VCaP (cell line): Measurements from ENCODE around the gene TAS2R41.

Source experiments
- H3K27ac ChIP-seq: fragments of 450-650 bp; 2 replicates; pipeline ENCODE4 v1.5.1; 2017
- TF ChIP-seq, protein P1 (sequence below): fragments of 450-650 bp; conservative IDR thresholded peaks from 2 replicates; pipeline ENCODE4 v1.5.1; 2017; ENCODE audit warnings: mild to moderate bottlenecking, moderate library complexity

The TAS2R41 gene

DNA sequence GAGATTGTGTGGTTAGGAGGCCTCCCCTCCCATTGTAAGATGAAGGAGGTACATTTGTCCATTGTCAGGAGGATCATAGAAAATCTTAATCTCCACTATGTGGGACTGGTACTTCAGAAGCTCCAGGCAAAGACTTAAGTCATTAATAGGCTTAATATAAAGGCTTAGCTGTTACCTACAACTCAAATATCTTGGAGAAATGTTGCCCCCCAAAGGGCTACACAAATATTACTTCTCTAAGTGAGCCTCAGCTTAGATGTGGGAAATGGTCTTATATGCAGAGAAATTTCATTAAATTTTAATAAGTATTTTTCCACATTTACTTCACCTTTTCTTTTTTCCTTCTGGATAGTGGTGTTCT lies 27.2 kb downstream of the TAS2R41 start:
- TF ChIP-seq, protein P1, sequence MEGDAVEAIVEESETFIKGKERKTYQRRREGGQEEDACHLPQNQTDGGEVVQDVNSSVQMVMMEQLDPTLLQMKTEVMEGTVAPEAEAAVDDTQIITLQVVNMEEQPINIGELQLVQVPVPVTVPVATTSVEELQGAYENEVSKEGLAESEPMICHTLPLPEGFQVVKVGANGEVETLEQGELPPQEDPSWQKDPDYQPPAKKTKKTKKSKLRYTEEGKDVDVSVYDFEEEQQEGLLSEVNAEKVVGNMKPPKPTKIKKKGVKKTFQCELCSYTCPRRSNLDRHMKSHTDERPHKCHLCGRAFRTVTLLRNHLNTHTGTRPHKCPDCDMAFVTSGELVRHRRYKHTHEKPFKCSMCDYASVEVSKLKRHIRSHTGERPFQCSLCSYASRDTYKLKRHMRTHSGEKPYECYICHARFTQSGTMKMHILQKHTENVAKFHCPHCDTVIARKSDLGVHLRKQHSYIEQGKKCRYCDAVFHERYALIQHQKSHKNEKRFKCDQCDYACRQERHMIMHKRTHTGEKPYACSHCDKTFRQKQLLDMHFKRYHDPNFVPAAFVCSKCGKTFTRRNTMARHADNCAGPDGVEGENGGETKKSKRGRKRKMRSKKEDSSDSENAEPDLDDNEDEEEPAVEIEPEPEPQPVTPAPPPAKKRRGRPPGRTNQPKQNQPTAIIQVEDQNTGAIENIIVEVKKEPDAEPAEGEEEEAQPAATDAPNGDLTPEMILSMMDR = no peak
- no peak overlapping the region for H3K27ac ChIP-seq

DNA sequence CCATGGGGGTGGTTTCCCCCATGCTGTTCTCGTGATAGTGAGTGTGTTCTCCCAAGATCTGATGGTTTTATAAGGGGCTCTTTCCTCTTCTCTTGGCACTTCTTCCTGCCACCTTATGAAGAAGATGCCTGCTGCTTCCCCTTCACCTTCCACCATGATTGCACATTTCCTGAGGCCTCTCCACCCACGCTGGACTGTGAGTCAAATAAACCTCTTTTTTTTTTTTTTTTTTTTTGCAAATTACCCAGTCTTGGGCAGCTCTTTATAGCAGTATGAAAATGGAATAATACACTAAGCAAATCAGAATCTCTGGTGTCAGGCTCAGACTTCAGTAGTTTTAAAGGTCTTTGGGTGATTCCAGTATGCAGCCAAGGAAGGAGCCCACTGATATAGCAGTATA lies 28.2 kb downstream of the TAS2R41 start:
- TF ChIP-seq, protein P1 = no peak
- H3K27ac ChIP-seq = no peak overlapping the region

DNA sequence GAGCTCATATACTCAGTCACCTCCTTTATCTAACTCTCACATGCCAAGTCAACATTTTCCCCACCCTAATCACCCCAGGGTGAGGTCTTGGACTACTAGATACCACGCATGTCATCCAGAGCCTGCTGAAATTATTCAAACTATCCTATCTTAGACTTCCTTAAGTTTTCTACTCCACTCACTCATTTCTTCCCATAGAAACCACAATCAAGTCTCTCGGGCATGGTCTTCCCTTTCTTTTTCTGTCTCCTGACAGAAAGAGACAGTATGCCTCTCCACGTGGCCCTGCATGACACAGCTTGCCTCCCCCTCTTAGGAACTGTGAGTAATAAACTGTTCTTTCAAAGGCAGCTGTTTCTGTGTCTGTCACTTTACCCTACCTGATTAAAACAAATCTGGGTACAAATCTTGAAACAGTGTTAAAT lies 29.4 kb downstream of the TAS2R41 start:
- TF ChIP-seq, protein P1 = no peak
- H3K27ac ChIP-seq = no peak overlapping the region

DNA sequence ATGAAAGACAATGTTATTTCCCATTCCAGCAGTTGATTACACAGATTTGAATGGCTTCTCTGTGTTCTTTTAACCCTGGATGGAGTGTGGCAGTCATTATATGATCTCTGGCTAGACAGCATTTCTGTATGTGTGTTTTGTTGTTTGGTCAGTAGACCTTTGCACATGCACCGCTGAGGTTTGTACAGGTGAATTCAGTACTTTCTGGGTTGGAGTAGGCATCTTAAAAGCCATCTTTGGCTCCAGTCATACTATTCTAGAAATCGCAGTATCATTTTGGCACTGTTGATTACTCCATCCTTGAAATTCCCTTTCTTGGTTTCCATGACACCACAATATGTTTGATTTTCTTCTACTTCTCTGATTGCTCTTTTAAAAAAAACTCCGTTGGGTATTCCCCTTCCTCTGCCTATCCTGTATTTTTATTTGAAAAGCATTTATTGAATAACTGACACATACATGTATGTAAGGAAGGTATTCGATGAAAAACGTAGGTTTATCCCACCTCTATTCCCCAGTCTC lies 29.9 kb downstream of the TAS2R41 start:
- no peak overlapping the region for H3K27ac ChIP-seq
- TF ChIP-seq, protein P1 = no peak

DNA sequence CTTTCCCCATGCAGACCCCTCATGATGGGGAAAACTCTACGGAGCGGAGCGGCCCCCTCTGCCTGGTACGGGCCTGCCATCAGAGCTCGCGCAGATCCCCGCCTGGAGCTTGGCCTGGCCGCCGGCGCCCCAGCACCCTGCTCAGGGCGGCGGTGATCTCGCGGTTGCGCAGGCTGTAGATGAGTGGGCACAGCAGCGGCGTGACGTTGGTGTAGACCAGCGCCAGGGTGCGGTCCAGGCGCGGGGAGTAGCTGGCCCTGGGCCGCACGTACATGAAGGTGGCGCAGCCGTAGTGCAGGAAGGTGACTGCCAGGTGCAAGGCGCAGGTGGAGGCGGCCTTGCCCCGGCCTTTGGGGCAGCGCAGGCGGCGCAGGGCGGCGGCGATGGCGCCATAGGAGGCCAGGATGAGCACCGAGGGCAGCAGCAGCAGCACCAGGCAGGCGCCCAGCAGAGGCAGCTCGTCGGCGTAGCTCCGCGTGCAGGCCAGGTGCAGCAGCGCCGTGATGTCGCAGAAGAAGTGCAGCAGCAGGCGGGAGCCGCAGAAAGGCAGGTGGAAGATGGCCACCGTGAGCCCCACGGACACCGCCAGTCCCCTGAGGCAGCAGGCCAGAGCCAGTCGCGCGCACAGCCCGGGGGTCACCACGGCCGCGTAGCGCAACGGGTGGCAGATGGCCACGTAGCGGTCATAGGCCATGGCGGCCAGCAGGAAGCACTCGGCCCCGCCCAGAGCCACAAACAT lies 33.4 kb downstream of the TAS2R41 start:
- TF ChIP-seq, protein P1 = no peak

DNA sequence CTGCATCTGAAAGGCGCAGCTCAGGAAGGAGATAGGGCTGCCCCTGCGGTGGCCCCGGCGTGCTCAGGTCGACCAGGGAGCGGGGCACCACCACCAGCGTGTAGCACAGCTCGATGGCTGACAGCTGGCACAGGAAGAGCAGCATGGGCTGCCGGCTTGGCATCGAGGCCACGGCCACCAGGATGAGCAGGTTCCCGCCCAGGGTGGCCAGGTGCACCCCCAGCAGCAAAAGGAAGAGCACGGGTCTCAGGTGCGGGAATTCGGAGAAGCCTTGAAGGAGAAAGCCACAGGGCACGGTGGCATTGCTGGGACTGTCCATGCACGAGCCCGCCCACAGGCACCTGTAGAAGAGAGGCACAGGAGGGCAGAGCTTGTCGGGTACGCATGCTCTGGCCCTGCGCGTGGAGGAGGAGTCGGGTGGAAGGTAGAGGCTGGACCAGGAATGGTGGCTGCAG lies 33.9 kb downstream of the TAS2R41 start:
- no peak overlapping the region for H3K27ac ChIP-seq
- TF ChIP-seq, protein P1 = no peak

More for the DNA sequence above, 33.4 kb downstream of the TAS2R41 start:
- H3K27ac ChIP-seq = no peak overlapping the region

DNA sequence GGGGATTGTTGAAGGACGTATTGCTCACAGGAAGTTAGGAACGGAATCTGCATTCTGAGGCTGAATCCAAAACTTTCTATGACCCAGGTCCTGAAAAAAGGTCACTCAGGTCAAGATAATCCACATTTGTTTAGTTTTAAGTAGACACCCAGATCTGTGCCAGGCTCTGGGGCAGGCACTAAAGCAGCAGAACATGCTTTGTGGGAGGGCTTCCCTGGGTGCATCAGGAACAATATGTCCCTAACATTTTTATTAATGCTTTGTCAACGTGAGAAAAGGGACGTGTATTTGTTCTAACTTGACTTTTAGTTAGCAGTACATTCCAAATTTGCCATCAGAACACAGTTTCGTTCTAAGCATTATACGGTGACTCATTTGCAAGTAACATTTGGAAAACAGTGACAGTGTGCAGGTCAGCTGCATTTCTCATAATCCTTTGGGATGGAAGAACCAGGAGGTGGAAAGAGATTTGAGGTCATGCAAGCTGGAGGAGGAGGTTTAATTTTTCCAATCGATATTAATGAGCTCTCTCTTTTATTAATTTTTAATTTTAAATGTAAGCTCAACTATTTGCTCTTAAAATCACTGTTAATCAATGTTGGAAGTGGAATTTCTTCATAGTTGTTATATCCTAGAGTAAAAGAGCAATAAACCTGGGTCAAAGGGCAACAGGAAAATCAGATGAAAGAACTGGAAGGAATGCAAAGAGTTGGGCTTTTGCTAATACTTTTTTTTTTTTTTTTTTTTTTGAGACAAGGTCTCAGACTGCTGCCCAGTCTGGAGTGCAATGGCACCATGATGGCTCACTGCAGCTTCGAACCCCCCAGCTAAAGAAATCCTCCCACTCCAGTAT lies 35.0 kb downstream of the TAS2R41 start:
- TF ChIP-seq, protein P1 = no peak
- no peak overlapping the region for H3K27ac ChIP-seq
